ENCODE results near the gene SMARCA2.

- no peak for TF ChIP-seq CTCF (IDR thresholded peaks at IDR 0.05; ENCODE audit: insufficient read depth, low read length, poor library complexity, severe bottlenecking)
- TF ChIP-seq EZH2phosphoT487 (conservative IDR thresholded peaks at IDR 0.05; ENCODE audit: low read length): no peak
These were observed 20.1 kb upstream of the SMARCA2 start for GRCh38 chr9:1995084-1995483.

Data from SU-DHL-6 (cell line).